Activated CD4-positive, CD25-positive, alpha-beta regulatory T cell treated with anti-CD3 and anti-CD28 coated beads, Interleukin-2, amount 50 U/mL, for 24 hours (primary cell): ENCODE data around the gene ID3.

Experiments used
- ATAC-seq, 2 donors: fragments of 150-1000 bp; cut with Tn5 transposase; one replicate each; pipeline ENCODE4 v1.10.0; 2021; ENCODE audit warnings: mild to moderate bottlenecking in 1 of 2, moderate library complexity in 1 of 2

The ID3 gene, protein sequence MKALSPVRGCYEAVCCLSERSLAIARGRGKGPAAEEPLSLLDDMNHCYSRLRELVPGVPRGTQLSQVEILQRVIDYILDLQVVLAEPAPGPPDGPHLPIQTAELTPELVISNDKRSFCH

DNA sequence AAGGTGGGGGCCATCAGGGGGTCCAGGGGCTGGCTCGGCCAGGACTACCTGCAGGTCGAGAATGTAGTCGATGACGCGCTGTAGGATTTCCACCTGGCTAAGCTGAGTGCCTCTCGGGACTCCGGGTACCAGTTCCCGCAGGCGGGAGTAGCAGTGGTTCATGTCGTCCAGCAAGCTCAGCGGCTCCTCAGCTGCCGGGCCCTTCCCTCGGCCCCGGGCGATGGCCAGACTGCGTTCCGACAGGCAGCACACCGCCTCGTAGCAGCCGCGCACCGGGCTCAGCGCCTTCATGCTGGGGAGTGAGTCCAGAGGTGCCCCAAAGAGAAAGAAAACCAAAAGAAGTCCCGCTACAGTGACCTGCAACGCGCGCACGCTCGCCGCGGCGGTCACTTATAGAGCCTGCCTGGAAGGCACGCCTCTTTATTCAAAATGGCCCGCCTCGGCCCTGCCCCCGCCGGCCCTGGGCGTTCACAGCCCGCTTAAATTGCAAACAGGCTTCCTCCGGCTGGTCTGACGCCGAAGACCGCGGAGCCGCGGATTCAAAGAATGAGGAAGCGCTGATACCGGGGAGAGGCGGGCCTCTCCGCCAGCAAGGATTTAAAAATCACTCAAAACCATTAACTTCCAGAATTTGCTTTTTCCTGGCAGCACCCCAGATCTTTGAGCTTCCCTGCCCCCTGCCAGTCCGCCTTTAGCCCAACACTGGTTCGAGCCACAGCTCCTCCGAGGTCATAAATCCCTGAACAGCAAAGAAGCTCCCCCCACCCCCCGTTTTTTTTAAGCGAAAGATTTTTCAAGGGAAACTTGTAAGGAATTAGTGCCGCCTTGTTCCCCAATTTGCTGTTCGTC lies at the start of gene ID3:
Gene ID3, minus strand, starts transcription at position 366 of the 849 bp plus-strand sequence. Its CDS starts 75 bp downstream, at position 291.
- ATAC-seq, result peak; percentile 74 to 75

DNA sequence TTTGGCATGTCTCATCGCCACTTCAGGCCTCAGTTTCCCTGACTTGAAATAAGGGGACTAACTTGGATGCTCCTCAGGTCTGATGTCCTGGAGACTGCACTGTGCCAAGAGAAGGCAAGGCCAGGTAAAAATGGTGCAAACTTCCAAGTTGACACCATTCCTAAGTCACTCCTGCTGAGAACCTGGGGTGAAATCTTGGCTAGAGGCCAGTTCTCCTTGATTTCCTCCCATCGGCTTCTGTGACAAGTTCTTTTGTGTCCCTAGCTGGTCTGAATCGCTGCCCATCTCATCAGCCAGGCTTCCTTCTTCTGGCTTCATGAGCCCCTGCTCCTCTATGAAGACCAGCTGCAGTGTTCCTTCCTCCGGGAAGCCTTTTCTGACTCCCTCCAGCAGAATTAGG lies 48.6 kb upstream of the ID3 start:
- ATAC-seq, result no peak

DNA sequence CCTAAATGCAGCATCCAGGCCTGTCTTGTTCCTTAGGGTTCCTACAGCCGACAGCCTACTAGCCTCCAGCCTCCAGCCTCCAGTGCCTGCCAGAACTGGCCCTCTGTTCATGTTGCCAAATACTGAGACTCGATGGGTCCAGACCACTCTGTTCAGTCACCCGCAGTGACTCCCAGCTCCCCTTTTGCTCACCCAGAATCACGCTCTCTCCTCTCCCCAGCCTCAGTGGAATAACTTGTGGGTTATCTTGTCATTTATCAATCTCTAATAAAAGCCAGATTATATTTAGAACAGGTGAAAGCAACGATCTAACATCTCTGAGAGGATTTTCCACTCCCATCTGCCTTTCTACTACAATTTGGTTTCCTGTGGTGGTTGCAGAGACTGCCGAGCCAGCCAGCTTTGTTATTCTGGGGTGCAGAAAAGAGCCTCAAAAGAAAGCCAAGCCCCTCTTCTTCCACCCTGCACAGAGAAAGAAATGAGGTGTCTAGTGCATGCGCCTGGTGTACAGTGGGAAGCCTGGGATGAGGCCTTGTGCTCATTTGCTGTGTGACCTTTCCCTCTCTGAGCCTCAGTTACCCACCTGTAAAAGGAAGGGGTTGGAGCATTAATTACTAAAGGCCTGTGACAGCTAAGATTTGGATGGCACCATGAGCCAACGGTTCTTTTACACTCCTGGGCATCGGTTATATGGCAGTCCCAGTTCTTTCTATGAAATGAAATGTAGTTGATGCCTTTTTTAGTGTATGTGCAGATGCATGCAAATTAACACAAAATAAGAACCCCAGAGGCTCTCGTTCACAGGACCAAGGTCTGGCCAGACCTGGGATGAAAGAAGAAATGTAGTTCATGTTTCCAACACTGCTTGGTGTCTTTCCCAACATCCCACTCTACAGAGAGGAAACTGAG lies 42.9 kb upstream of the ID3 start:
- peak; percentile 27 to 32 for ATAC-seq

DNA sequence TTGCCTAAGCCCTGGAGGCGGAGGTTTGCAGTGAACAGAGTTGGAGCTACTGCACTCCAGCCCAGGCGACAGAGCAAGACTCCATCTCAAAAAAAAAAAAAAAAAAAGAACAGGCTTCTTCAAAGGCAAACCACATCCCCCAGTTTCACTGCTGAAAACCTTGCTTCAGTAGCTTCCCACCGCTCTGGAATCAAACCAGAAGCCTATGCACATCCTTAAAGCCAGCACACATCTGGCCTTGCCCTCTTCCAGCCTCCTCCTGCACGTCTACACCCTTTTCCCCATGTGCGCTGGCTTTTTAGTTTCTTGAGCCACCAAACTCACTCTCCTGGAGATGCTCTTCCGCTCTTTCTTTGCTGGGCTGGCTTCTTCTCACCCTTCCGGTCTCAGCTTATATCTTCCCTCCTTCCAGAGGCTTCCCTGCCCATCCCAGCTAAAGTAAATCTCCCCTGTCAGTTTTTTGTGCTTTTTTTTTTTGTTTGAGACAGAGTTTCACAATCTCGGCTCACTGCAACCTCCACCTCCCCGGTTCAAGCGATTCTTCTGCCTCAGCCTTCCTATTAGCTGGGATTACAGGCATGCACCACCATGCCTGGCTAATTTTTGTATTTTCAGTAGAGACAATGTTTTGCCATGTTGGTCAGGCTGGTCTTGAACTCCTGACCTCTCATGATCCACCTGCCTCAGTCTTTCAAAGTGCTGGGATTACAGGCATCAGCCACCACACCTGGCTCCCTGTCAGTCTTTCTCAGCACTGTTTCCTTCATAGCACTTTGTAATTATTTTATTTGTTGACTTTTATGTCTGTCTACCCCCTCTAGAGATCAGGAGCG lies 42.0 kb upstream of the ID3 start:
- peak; percentile 14 to 28 for ATAC-seq

DNA sequence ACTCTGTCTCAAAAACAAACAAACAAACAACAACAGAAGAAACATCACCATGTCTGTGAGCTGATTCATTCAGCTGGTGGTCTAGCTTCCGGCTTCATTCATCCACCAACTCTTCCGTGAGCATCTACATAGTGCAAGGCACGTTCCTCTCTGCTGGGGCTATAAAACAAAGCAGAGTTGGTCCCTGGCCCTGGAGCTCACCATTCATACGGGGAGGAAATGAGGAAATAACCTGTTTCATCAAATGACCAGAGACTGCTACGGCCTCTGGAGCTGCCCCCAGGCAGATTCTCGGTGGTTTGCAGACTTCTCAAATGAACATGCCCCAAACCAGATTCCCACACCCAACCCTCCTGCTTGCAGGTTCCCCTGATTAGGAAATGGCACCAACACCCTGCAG lies 41.0 kb upstream of the ID3 start:
- ATAC-seq, result no peak

DNA sequence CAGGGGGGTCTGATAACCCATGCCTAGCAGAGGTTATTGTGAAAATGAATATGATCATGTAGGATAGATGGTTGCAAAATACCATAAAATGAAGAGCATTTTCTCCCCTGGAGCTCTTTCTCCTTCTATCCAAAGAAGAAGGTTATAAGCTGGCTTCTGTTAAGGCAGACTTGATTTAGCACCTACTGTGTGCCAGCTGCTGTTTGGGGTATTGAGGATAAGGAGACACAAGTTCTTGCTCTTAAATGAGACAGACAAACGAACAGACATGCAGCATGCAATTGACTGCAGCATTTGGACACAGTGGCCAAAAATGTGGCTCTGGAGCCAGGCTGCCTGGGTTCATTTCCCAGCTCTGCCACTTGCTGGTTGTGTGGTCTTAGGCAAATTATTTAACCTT lies 39.8 kb upstream of the ID3 start:
- no peak for ATAC-seq

DNA sequence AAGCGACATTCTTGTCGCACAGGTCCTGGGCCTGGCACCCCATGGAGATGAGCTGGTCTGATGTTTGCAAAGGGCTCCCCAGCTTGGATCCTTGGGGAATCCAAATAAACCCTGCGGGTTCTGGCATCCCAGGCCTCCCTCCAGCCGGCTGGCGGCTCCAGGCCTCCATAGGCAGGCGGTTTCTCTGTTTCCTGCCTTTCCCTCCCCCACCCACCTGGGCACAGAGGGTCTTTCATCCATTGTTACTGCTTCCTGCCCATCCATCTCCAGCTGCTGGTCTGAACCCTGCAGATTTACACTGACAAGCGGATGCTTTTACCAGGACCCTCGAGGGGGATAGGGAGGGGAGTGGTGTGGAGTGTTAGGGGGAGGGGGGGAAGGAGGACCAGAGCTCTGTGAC lies 39.1 kb upstream of the ID3 start:
- no peak for ATAC-seq

DNA sequence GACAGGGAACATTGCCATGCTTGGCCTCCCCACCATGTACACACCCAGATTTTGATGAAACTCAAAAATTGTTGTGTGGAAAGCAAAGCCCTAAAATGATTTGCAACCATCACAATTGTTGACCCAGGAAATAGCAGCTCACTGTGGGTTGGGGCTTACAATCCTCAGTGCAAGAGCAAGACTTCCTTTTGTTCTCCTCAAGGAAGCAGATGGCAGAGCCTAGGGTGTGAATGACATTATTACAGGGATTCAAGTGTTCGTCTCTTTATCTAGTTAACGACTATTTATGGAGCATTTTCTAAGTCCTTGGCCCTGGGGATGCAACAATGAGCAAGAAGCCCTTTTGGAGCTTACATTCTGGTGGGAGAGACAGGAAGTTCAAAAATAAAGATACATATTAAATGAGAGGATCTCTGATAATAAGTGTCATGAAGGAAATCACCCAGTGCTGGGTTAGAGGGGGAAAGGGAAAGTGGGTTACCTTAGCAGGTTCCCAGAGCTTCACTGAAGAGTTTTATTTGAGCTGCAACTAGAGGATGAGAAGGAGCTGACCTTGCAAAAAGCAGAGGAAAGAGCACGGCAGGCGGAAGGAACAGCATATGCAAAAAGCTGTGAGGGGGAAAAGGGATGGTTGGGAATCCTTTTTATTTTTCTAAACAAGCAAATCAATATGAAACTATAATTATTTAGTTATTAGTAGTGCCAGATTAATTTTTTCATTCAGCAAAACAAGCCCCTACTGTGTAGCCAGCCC lies 38.5 kb upstream of the ID3 start:
- no peak for ATAC-seq

DNA sequence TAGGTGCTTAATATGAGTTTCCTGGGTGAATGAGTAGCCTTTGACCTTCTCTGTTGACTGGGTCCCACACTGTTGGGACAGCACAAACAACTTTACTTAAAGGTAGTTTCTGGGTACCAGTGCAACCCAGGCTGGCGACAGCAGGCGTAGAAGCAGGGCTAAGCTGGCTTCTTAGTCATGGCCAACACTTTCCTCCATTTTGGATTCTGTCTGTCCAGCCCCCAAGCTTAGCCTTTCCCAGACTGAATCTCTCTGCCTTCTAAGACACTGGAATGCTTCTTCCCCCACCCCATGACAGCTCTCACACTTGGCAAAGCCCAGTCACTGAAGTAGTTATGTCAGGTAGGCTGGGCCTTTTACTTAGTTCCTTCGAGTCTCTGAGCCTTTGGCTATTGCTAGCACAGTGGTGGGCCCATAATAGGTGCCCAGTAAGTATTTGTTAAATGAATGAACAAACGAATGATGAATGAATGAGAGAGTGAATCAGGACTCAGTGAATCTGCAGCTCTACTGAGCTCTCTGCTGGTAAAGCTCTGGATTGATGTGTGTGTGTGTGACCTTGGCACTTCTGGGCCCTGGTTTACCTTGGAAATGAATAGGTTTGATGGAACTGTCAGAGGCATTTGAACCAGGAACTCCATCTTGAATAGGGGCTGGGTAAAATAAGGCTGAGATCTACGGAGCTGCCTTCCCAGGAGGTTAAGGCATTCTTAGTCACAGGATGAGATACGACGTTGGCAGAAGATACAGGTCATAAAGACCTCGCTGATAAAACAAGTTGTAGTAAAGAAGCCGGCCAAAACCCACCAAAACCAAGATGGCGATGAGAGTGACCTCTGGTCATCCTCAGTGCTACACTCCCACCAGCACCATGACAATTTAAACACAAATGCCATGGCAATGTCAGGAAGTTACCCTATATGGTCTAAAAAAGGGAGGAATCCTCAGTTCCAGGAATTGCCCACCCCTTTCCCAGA lies 37.4 kb upstream of the ID3 start:
- ATAC-seq, result no peak

DNA sequence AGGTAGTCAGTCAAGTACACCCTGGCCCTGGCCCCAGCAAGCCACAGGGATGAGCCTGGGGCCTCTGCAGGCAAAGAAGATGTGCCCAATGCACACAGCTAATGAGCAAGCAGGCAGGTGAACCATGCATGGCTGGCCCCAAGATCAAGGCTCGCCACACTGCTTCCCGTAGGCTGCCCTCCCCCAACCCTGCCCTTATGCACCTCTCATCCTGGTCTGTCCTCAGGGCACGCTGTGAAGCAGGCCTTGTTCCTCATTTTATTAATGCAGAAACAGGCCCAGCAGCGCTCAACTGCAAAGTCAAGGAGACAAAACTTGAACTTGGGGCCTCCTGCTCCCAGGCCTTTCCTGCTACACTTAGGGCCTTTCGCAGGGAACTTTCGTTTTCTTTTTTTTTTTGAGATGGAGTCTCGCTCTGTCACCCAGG lies 35.6 kb upstream of the ID3 start:
- ATAC-seq, result no peak

DNA sequence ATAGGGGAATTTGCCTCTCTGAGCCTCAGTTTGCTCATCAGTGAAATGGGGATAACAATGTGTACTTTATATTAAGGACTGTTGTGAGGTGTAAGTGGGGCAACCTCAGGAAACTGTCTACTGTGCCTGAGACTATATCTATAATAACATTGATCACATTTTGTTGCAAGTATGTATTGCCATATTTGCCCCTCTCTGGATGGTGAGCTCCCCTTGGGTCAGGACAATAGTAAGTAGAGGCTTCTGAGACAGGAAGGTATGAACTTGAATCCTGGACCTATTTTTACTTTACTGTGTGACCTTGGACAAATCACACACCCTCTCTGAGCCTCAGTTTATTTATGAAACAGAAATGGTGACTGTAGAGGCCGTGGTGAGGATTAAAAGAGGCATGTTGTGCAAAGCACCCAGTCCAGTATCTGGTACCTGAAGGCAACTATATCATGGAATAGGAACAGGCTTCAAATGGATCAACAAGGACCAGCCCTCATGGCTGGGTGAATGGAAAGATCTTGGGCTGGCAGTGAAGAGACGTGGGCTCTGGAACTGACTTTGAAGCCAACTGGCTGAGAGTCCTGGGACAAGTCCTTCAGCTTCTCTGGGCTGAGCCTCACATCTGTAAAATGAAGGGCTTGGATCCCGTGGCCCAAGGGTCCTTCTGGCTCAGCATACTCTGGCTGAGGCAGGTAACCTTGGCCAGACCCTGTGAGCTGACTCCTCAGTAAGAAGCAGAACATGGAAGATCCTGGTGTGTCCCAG lies 35.0 kb upstream of the ID3 start:
- ATAC-seq, result no peak

DNA sequence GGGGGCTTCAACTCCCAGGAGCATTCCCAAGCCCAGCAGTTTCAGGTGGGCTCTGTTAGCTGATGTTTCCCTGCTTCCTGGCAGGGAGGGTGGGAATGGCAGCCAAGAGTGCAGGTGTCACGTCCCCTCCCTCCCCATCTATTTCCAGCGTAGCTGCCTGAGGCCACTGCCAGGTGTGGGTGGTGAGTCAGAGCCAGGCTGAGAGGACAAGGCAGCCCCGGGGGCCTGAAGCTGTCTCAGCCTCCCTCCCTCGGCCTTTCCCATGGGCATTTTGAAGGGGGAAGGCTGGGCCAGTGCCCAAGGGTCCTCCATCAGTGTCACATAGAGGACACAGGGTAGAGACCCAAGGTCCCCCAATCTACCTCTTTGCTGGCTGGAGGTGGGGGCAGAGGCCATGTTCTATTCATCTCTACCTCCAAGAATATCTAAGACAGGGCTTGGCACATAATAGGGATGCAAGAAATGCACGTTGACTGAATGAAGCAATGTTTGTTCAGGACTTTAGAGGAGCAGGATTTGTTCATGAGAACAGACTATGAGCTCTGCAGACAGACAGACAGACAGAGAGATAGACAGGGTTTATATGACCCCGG lies 34.4 kb upstream of the ID3 start:
- ATAC-seq, result peak in 1 of 2 donors; percentile 32

DNA sequence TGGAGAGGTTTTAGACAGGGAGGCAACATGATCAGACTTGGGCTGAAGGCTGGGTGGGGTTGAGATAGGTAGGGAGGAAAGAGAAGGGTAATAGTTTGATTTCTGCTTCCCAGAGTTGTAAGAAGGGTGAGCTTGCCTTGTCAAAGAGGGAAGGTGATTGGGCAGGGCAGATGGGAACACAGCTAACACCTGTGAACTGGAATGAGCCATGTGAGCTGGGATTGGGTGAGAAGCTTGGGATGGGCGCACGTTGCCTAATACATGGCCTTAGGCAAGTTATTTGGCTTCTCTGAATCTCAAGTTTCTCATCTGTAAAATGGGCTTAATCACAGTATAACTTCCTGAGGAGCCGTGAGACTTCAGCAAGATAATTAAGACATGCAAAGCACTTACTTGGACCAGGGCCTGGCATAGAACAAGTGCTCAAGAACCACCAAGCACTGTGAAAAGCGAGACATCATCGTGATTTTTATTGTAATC lies 33.8 kb upstream of the ID3 start:
- ATAC-seq, result no peak

DNA sequence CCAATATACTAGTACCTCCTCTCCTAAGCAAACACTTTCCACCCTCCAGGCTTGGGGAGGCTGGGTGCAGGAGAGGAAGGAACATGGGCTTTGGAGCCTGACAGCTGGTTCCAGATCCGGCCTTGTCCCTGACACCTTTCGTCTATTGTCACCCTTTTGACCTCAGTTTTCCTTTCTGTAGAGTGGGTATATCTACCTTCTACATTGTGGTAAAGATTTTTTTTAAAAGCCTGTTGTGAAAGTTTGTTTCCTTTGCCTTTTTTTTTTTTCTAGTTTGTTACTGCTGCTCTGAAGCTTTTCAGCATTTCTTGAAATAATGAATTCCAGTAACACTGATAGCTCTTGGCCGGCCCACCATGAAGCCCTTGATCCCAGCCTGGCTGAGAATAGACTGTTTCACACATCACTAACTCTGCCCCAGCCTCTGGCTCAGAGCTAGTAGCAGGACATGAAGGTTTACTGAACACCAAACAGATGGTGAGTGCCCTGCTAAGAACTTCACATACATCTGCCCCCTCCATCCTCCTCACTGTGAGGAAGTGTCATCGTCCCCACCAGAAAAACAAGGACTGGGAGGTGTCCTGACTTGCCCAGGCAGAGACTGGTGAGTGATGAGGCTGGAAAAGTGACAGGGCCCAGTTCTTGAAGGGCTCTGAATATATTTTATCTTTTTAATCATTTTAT lies 33.0 kb upstream of the ID3 start:
- no peak for ATAC-seq

DNA sequence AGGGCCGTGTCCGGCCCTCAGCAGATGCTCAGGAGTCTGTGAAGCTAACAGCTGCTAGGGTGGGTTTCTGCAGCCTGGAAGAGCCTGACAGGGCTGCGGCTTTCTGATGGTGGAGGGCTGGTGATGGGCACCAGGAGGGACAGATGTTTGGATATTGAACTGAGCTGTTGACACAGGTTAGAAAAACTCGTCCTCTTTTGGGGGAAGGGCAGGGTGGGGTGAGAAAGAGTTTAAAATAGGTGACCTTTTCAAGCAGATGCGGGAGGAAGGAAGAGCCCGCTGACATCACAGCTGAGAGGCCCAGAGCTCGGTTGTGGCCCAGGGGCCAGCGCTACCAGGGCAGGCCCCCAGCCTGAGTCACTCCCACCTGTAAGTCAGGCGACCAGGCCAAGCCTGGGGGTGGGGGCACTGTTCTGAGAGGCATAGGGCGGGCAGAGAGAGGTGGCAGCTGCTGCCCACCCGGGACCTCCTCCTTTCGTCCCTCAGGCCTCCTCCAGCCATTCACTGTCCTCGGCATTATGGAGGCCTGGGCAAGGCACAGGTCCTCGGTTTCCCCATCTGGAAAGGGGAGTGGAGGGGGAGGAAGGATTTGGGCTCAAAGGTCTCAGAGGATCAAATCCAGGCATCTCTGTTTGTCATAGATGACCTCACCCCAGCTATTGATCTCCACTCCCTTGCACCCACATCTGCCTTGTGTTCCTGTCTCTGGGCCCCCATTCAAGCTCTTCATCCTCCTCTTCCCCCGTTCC lies 32.3 kb upstream of the ID3 start:
- peak; percentile 91 for ATAC-seq

DNA sequence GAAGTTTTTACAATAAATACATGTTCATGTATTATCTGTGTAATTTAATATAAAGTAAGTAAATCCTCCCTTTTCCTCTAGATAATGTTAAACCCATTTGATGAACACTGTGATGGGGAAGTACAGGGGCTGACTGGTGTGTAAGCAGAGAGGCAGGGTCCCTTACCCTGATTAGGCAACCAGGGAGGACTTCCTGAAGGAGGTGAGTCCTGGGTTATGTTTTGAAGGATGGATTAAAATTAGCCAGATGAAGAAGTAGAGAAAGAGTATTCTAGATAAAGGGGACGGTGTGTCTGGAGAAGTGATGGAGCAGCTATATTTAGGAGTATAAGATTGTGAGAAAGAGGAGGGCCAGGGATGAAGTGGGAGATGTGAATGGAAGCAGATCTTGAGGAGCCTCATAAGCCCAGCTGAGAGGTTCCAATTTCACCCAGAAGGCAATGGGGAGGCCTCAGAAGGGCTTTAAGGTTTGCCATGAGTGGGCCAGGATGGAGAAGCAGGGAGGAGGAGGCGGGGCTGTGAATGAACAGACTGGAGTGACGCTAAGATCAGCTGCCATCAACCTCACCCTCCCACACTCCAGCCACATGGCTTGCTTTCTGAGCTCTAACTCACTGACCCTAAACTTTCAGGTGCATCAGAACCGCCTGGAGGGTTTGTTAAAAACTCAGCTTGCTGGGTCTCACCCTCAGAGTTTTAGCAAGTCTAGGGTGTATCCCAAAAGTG lies 30.9 kb upstream of the ID3 start:
- ATAC-seq, result peak; percentile 34 to 36

DNA sequence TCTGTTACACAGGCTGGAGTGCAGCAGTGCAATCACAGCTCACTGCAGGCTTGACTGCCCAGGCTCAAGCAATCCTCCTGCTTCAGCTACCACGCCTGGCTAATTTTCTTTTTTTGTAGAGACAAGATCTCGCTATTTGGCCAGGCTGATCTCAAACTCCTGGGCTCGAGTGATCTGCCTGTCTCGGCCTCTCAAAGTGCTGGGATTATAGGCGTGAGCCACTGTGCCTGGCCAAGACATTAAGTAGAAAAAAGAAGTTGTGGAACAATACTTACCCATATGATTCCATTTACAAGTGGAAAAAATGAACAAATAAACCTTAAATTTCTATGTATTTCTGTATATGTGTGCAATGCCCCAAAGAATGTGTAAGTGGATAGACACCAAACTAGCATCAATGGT lies 30.3 kb upstream of the ID3 start:
- no peak for ATAC-seq
